ENCODE data around the gene IGSF9. TPM values are rescaled to one million over a fixed set of nuclear protein-coding genes. Genes with fewer than 3 reads are reported as not detected.

IGSF9 gene
- total RNA-seq, 1 donor from 2014 or later: 2.2 TPM

GRCh38 chr1:159919236-159919865 lies 26.1 kb downstream of the IGSF9 start:
- peaks cover 55% of the 10 kb centered on the region for H3K4me1 ChIP-seq
- DNase-seq (peak; percentile 23), ATAC-seq (no peak)
- TF ChIP-seq CTCF (IDR thresholded peaks at IDR 0.05): no peak
- no peak overlapping the region for H3K4me3 ChIP-seq
- H3K27ac ChIP-seq: no peak overlapping the region
- no peaks in the 10 kb centered on the region for H3K9me3 ChIP-seq
- H3K36me3 ChIP-seq: peaks cover 46% of the 10 kb centered on the region
- intact Hi-C loops (cut with DNase I): no loop called here
- no peaks in the 10 kb centered on the region for H3K27me3 ChIP-seq

GRCh38 chr1:159918352-159919200 lies 26.8 kb downstream of the IGSF9 start:
- DNase-seq (peak; percentile 42), ATAC-seq (no peak)
- Histone ChIP-seq H3K36me3 (peaks cover 46% of the 10 kb centered on the region), H3K9me3 (no peaks in the 10 kb centered on the region), H3K4me3 (no peak overlapping the region), H3K27me3 (no peaks in the 10 kb centered on the region), H3K4me1 (peaks cover 61% of the 10 kb centered on the region), H3K27ac (no peak overlapping the region)
- no peak for TF ChIP-seq CTCF (IDR thresholded peaks at IDR 0.05)
- intact Hi-C loops (cut with DNase I): no loop called here

GRCh38 chr1:159917533-159918351 lies 27.7 kb downstream of the IGSF9 start:
- intact Hi-C loops (cut with DNase I): no loop called here
- ATAC-seq (no peak), DNase-seq (peak; percentile 50)
- no peak for TF ChIP-seq CTCF (IDR thresholded peaks at IDR 0.05)
- Histone ChIP-seq H3K27ac (no peak overlapping the region), H3K9me3 (no peaks in the 10 kb centered on the region), H3K4me1 (peaks cover 65% of the 10 kb centered on the region), H3K36me3 (peaks cover 46% of the 10 kb centered on the region), H3K27me3 (no peaks in the 10 kb centered on the region), H3K4me3 (no peak overlapping the region)

GRCh38 chr1:159916242-159917051 lies 29.0 kb downstream of the IGSF9 start:
- H3K36me3 ChIP-seq: peaks cover 46% of the 10 kb centered on the region
- no peaks in the 10 kb centered on the region for H3K9me3 ChIP-seq
- H3K4me3 ChIP-seq: no peak overlapping the region
- peak; percentile 40 for DNase-seq
- no peak for TF ChIP-seq CTCF (IDR thresholded peaks at IDR 0.05)
- H3K4me1 ChIP-seq: peaks cover 65% of the 10 kb centered on the region
- no peak for ATAC-seq
- H3K27me3 ChIP-seq: no peaks in the 10 kb centered on the region
- intact Hi-C loops (cut with DNase I): no loop called here
- peak overlapping the region; percentile 17 for H3K27ac ChIP-seq
